NCI-H345 treated with DMSO at 0.1 percent for 48 hours (cell line): Measurements from ENCODE around the gene SPIC.
"Not testable (repeated sequence)": the region's sequence is repeated elsewhere in the genome, so short reads cannot be mapped to it uniquely, and the experiment has no call there.

Experiments
- DNase-seq: peaks from one replicate; lab custom pipeline; 2025; ENCODE audit not compliant: unreplicated experiment; lab: John Stamatoyannopoulos, UW

The SPIC gene

DNA sequence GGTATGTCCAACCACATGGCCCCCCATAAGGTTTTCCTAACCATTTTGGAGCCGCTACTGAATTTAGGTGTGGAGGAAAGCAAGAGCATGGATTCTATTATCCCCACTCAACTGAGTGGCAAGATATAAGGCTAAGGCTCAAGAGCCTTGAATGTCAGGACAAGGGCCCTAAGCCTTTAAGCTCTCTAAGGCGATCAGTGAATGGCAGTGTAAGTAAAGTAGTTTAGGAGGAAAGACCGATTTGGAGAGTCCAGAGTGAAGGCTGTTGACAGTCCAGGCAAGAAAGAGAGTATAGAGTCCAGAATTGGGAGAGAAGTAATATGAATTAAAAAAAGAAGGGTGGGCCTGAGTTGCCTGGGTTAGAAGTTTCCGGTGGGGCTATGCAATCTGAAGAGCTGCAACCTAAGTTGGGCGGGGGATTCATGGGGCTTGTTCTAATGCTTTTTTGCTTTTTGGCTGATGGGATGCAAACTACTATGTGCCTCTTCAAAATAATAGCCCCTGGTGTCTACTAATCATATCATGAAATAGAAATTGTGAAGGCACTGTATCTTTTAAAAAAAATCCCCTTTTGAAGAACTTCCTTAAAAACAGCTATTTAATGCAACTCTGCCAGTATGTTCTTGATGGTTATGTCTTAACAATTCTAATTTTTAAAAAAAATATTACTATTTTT, at the start of gene SPIC:
Gene SPIC (plus strand): TSS at position 626 of the 676 bp plus-strand sequence. CDS start 1,569 bp downstream, outside the sequence.
- no peak for DNase-seq

GRCh38 chr12:101430456-101430855, 44.7 kb upstream of the SPIC start:
- no peak for DNase-seq

- DNase-seq: no peak
Measured at GRCh38 chr12:101436136-101436535, 39.0 kb upstream of the SPIC start.

DNA sequence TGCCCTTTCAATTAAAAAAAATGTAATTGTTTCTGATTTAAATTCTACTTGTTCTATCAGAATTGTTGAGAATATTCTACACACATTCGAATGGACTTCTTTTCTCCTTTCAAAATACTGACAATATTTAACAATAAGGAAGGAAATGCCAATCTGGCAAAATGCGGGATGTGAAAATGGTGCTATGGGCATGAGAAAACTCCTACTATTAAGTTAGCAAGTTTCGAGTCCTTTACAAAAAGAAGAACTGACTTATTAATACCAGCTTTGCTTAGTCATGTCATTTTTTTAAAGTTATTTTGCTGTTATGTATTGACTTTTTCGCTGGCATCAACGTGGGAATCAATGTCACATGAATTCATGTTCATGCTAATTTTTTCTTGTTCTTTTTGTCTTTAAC, 35.9 kb upstream of the SPIC start:
- DNase-seq: no peak

DNA sequence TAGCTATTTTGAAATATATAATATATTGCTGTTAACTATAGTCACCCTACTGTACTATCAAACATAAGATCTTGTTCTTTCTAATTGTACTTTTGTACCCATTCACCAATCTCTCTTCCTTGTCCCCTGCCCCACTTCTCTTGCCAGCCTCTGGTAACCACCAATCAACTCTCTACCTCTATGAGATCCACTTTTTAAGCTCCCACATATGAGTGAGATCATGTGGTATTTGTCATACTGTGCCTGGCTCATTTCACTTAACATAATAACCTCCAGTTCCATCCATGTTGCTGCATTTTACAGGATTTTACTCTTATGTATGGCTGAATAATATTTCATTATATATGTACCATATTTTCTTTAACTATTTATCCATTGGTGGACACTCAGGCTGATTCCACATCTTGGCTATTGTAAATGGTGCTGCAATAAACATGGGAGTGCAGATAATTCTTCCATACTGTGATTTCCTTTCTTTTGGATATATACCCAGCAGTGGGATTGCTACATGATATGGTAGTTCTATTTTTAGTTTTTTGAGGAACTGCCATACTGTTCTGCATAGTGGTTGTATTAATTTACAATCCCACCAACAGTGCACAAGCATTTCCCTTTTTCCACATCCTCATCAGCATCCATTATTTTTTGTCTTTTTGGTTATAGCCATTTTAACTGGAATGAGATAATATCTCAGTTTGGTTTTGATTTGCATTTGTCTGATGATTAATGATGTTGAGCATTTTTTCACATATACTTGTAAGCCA, 33.5 kb upstream of the SPIC start:
- DNase-seq: no peak

- DNase-seq: no peak
Measured at GRCh38 chr12:101455685-101456084, 19.5 kb upstream of the SPIC start.

DNA sequence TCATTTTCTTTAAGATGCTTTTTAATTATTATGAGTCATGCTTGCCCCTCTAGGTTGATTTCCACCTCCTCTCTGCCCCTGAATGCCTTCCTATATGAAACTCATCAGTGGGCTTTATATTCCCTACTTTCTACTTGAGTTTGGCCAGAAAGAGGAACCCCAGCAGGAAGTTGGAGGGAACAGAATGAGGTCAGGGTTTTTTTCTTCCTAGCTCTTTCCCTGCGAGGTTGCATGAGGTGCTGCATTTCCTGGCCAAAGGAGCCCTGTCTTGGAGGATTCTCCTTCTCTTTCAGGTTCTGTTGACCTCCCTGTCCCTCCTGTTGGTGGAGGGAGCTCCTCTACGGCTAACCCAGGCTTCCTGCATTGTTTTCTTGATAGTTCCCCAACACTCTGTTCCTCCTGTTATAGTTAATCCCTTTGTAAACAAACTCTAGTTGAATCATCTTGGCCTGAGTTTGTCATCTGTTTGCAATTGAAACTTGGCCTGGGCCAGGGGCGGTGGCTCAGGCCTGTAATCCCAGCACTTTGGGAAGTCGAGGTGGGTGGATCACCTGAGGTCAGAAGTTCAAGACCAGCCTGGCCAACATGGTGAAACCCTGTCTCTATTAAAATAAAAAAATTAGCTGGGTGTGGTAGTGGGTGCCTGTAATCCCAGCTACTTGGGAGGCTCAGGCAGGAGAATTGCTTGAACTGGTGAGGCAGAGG, 15.3 kb upstream of the SPIC start:
- DNase-seq: no peak

DNA sequence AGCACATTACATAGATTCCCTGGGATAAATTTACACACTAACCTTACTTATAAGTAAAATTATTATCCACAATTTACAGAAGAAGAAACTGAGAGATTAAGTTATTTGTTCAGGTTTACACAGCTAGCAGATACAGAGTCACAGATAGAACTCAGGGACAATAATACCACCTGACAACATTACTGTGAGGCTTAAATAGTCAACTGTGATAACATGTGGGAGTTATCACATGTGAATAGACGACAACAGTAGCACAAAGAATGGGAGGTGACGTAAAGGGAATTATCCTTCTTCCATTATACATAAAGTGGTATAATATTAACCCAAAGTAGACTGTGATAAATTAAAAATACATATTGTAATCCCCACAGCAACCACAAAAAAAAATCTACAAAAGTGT, 6.2 kb upstream of the SPIC start:
- no peak for DNase-seq

- DNase-seq: no peak
Measured at GRCh38 chr12:101470939-101471338, 4.2 kb upstream of the SPIC start.

DNA sequence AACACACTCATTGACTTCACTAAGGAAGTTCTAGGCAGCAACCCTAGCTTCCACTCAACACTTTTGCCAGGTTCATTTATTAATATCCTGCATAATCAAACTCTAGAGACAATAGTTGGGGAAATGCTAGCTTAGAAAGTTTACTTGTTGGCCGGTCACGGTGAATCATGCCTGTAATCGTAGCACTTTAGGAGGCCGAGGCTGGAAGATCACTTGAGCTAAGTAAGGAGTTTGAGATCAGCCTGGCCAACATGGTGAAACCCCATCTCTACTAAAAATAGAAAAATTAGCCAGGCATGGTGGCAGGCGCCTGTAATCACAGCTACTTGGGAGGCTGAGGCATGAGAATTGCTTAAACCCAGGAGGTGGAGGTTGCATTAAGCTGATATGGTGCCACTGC, 3.3 kb upstream of the SPIC start:
- DNase-seq: not testable (repeated sequence)

DNA sequence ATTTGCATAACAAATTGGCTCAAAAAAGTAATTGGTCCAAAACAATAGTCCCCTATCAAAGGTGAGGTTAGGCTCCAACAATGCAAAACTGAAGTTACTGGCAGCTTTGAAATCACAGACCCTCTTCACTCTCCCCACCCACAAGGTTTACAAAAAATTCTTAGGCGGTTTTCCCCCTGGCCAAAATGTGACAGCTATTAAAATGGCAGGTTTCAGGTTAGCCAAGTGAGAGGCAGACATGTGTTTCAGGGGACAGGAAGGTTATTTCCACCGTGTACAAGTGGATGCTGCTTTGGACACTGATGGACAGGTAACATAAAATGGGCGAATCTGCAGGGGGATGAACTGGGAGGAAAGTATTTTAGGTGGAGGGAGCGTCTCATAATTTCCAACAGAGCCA, 888 bp upstream of the SPIC start:
- no peak for DNase-seq

- no peak for DNase-seq
Measured at GRCh38 chr12:101475751-101476305, 692 bp downstream of the SPIC start.

DNA sequence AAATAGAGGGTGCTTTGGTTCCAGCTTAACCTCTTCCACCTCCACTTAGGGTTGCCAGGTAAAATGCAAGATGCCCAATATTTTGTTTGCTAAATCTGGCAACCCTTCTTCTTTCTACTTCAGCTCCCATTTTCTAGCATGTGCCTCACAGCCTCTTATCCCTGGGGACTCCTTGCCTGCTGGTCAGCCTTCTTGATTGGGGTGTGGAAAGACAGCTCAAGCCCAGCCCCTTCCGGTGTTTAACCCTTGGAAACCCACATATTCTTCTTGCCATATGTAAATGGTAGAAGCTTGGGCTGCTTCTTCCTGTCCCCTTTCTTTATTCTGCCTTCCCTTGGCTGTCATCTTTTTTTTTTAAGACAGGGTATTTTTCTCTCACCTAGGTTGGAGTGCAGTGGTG, 5.7 kb downstream of the SPIC start:
- no peak for DNase-seq

DNA sequence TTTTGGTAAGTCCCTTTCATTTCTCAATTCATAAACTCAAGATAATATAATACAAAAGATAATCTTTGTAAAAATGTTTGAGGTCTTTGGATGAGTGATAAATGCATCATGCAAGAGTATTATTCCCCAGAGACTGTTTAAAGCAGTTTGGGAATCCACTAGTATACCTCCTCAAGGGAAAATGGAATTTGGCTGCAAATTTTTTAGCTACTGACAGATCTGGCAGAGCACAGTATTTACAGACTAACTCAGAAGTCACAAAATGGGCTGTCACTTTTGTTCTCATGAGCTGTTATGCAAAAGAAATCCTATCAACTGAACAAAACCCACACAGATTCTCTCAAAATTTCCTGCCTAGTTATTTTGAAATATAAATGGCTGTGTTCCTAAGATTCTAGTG, 9.9 kb downstream of the SPIC start:
- DNase-seq: no peak

- DNase-seq: no peak
Measured at GRCh38 chr12:101488469-101488868, 13.3 kb downstream of the SPIC start.

DNA sequence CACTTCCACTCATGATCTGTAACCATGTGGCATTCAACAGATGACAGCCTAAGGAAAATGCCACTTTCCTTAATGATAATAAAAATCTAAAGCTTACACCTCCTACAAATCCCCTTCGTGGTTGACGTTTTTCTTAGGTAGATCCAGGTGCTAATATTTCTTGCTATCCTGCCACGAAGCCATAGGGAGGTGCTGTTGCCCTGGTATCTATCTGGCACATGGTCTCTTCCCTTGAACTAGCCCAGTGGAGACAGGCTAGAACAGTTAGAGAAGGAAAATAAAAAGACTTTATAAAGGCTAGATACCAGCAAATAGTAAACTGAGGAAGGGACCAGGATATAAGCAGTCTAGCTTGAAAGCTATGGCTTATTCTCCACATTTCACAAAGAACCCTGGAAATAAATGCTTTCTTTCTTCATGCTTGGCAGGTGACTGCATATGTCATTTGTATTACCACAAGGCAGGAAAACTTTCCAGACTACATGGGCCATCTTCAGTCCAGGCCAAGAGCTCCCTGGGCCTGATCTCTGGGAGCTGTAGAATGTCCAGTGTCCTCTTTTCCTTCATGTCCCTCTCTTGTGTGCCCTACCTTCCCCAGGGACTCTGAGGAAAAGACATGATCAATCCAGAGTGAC, 15.3 kb downstream of the SPIC start:
- DNase-seq: peak; percentile 14

GRCh38 chr12:101491329-101491728, 16.2 kb downstream of the SPIC start:
- no peak for DNase-seq

DNA sequence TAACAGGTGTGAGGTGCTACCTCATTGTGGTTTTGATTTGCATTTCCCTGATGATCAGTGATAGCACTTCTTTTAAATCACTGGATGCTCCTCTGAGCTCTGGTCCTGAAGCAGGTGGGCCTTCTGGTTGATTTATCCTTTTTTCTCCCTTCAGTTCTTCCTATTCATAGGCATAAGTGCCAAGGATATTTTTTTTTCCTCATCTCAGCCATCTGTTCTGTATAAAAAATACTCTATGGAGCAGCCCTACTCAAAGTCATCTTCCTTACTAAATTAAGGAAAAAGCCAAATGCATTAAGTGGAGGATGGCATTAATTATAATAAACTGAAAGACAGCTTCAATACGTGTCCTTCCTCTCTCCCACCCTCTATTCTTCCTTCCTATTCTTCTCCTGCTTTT, 18.4 kb downstream of the SPIC start:
- DNase-seq: no peak

DNA sequence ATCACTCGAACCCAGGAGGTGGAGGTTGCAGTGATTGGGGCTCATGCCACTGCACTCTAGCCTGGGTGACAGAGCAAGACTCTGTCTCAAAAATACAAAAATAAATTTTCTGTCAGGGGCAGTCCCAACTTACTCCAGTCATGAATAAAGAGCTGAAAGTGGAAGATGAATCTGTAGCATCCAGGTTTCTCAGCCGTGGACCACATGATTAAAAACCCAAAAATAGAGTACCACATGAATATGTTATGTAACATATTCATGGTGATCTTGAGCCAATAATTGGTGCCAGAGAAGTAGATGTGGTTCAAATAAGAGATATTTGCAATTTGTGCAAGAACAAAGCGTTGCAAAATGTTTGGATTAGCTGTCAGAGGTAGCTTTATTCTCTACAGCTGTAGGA, 23.1 kb downstream of the SPIC start:
- no peak for DNase-seq

GRCh38 chr12:101501410-101501995, 26.4 kb downstream of the SPIC start:
- no peak for DNase-seq

GRCh38 chr12:101521136-101521535, 46.0 kb downstream of the SPIC start:
- DNase-seq: no peak
